ENCODE data around the gene LENEP.

LENEP gene

DNA sequence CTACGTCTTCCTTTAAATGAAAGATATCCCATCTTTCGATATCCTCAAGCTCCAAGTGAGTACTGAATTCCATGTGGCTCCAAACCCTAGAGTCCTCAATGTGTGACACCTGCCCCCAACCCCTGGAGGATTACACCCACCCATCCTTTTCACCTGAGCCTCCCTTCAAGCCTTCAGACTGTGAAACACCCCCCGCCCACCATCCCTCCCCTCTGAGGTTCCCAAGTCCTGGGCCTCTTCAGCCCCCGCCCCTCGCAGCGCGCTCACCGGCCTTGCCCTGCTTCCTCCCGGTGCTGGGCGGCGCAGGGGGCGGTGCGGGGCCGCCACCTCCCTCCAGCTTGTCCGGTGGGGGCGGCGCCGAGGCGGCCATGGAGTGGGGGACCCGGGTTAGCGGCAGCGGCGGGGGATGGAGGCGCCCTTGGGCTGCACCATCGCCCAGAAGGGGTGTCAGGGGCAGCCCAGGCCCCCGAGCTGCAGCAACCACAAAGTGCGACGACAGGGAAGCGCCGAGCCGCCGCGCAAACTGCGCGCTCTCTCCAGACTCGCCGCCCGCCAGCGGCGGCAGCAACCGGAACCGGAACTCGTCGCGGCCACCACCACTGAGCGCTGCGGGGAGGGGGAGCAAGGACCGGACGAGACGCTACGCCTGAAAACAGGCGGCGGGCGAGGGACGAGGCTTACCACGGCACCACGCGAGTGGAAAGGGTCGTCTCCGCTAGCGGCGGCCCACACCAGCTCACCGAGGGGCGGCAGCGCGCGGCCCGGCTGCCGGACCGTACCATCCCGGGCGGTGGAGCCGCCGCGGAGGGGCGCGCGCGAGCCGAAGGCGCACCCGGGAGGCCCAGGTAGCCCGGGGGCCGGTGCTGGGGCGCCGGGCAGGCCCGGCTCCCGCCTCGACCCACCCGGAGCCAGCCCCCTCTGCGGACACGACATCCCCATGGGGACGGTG lies 31.9 kb upstream of the LENEP start, which contains the start of gene PYGO2:
PYGO2 (minus strand) TSS at position 576 of the 949 bp plus-strand sequence; CDS start at position 370, 206 bp downstream.
- peak; percentile 57 for DNase-seq

DNA sequence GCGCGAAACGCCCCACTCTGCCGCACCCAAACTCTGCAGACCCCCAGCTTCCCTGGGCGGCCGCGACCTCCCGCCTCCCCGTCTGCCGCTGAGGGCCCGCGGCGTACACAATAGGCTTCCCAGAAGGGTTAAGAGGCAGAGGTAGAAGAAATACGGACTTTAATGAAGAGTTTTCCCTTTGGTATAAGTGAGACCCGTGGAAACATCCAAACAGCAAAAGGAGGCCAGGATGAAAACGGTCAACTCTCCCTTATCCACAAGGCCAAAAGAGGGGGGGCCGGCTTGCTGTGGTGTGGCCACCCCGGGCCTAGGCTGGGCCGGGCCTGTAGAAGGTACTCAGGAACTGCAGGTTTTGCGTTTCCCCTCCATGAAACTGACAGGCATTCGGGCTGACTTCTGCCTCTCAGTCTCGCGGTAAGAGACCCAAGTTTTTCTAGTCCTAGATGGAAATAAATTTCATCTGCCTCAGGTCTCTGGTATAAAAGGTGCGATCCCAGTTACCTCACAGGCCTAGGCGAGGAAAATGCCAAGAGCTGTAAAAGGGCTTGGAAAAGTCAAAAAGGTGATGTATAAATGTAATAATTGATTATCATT lies 31.1 kb upstream of the LENEP start:
- DNase-seq: no peak

DNA sequence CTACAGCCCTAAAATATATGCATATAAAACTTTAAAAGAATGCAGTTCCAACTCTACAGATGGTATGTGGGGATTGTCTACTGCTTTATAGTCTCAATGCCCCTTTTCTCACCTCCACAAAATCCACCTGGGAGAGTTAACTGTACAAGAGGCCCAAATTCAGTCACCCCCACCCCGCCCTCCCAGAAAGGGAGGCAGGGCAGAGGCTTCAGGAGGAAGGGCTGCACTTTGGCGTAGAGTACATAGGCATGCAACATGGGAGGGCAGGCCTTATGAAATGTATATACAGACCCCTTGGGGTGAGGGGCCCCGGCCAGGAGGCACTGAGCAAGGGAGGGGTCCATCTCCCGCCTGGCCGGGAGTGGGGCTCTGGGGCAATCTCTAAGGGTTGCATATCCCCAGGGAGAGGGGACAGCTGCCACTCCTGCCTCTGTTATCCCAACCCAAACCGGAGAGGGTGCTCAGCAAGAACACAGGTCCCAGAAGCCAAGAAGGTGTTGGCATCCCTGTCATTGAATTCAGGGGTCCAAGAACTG lies 30.5 kb upstream of the LENEP start:
- DNase-seq: no peak

DNA sequence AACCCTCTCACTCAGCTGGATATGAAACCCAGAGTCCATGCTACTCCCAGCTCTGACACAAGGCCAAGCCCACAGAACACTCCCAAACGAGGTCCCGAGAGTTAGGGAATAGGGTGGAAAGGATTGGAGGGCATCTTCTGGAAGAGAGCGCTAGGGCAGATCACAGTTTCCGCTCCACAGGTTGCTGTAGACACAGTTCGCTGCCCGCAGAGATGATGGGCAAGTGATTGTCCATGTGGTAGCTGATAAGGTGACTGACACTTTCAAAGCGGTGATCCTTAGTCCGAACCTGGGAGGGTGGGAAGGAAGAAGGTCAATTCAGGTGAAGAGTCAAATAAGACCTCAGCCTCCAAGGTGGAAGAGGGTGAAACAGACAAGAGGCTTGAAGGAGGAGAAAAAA lies 29.7 kb upstream of the LENEP start:
- DNase-seq: no peak

DNA sequence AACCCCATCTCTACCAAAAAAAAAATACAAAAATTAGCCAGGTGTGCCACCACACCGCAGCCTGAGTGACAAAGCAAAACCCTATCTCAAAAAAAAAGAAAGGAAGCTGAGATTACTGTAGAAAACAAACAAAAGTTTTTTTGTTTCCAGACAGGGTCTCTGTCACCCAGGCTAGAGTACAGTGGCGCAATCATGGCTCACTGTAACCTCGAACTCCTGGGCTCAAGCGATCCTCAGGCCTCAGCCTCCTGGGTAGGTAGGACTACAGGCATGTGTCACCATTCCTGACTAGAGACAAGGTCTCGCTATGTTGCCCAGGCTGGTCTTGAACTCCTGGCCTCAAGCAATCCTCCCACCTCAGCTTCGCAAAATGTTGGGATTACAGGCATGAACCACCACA lies 29.0 kb upstream of the LENEP start:
- no peak for DNase-seq

DNA sequence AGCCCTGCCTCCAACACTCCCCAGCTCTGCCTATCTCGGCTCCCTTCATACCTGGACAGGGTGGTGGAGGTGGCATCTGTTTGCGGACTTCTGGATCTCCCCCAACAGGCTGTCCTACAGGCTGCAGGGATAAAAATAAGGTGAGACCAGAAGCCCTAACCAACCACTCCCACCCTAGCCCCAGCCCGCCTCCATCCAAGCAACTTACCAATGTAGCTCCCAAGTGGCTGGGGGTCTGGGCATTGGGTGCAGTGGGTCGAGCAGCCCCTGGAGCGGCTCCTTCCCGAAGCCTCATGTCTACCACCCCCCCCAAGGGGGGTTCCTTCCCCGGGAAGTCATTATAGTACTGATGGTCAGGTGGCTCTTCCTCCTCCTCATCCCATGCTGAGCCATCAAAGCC lies 27.3 kb upstream of the LENEP start:
- DNase-seq: no peak

DNA sequence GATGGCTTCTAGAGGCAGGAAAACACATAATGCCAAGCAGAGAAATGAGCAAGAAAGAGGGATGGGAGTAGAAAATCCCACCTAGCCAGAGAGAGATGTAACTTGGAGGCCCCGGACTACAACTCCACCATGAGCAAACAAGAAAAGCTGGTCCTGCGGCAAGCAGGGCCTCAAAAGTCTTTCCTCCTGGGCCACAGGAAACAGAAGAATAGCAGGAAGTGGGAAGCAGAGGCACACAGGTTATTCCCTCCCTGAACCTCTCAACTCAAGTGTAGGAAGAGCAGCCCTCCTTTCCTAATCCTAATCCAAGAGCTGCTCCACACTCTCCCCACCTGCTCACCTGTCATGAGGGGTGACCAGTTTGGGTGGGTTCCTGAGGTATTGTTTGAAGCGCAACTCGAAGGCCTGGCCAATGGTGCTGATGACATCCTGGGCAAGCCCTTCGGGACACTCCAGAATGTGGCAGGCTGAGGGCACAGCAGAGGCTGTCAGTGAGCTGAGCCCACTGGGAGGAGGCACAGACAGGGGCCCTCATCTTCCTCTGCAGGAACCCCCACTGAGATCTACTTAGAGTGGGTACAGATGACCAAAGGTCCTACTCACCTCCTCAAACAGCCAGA lies 25.9 kb upstream of the LENEP start:
- DNase-seq: no peak

DNA sequence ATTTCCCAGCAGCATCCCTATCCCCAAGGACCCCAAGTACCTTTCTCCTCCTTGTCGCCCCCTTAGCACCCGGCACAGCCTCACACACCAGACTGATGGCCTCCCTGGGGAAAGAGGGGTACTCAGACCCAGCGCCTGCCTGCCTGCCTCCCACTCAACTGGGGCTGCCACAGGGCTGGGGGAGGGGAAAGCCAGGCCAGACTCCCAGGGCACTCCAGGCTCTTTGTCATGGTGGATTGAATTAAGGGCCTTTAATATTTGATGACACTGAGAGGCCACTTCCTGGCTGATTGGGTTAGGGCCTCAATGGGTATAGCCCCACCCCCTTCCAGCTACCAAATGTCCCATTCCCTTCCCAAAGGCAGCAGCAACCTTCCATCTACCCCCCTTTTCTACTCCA lies 24.7 kb upstream of the LENEP start:
- DNase-seq: no peak

DNA sequence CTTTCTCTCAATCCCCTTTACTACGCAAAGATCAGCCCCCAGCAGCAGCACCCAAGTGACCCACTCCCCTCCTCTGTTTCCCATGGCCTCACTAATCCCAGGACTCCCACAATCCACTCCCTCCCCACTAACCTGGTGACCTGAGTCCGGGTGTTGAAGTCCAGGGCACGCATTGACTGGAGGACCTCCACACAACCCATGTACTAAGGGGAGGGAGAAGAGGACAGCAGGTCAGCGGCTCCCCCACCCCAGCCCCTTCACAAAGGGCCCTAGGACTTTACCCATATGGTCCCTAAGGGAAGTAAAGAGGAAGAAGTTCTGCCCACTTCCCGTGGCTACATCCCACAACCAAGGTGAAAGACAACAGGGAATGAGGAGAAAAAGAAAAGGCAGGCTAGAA lies 24.1 kb upstream of the LENEP start:
- DNase-seq: no peak

DNA sequence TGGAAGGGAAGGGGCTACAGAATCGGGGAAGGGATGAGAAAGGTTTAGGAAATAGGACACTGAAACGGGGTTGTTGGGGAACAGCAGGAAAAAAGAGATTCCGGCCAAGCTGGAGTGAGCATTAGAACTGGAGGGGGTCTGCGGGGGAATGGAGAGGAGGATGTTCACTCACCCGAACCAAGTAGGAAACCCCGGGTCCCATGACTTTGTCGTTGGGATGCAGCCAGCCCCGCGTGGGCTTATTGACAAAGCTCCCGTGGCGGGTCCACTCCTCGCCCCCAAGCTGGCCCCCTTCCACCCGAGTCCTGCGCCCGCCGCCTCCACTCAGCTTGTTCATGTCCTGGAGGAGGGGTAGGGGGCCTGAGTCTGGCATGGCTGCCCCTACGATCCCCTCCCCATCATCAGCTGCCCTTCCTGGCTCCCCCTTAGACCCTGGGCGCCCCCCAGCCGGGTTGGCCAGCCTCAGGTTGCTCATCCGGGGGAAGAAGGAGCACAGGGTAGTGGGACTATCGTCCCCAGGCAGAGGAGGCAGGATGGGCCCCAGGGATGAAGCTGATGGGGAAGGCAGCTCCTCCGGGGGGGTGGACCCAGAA lies 23.4 kb upstream of the LENEP start:
- no peak for DNase-seq

DNA sequence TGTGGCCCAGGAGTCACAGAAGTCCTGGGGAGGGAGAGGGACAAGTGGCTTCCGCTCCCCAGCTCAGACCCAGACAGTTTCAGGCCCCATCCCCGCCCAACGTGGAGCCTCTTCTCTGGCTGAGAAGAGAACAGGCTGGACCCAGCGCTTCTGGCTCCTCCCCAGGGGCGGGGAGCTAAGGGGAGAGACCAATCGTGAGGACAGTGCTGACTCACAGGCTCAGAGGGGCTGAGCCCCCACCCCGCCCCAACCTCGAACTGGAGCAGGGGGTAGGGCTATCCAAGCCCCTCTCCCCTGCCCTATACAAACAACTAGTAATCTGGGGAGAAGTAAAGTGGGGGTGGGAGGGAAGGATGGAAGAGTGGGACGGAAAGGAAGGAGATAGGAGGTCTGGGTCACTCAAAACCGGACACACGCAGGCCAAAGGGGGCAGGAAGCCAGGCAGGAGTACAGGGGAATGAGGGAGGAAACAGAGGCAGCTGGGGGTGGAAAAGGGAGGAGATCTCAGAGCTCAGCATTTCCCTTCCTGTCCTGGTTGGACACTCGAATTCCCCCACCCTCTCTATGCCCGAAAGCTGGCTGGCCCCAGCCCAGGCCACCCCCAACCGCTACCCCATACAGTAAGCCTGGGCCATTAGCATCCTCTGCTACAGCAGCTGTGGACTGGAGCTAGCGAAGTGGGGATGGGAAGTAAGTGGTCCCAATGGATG lies 22.6 kb upstream of the LENEP start, which contains the start of gene SHC1:
SHC1 (minus strand) TSS at position 117 of the 710 bp plus-strand sequence. CDS start 221 bp downstream, outside the sequence.
- DNase-seq: no peak

DNA sequence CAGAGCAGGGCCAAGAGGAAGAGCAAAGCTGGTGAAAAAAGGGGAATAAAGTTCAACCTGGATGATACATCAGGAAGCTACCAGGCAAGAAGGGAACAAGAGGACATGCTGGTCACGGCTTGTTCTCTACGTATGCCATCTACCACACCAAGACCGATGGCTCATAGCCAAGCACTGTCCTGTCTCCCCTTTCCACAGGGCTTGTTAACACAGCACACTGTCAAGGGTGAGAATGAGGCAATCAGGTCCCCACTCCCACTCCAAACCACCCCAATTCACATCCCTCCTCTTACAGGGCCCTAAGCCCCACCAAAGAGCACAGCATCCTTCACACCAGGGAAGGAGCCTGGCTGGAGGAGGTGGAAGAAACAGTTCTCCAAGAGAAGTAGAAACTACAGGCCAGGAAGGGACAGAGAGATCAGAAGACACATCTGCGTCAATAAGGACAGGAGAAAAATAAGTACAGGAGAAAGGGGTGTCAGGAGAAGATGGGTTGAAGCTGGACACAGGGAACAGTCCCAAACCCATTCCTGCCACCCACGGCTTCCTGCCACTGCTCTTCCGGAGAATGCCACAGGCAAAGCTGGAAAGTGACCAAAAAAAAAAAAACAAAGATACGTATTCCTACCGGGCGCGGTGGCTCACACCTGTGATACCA lies 21.9 kb upstream of the LENEP start:
- no peak for DNase-seq

DNA sequence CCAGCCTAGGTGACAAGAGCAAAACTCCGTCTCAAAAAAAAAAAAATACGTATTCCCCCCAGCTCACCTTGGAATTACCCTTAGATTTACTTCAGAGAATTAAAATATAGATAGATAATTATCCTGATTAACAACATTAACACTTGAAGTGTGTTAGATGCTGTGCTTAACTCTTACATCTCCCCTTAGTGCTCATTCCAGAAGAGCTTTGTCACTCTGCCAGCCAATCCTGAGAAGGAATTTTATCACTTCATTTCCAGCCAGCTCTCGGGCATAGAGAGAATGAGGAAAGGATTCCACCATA lies 21.2 kb upstream of the LENEP start:
- no peak for DNase-seq

DNA sequence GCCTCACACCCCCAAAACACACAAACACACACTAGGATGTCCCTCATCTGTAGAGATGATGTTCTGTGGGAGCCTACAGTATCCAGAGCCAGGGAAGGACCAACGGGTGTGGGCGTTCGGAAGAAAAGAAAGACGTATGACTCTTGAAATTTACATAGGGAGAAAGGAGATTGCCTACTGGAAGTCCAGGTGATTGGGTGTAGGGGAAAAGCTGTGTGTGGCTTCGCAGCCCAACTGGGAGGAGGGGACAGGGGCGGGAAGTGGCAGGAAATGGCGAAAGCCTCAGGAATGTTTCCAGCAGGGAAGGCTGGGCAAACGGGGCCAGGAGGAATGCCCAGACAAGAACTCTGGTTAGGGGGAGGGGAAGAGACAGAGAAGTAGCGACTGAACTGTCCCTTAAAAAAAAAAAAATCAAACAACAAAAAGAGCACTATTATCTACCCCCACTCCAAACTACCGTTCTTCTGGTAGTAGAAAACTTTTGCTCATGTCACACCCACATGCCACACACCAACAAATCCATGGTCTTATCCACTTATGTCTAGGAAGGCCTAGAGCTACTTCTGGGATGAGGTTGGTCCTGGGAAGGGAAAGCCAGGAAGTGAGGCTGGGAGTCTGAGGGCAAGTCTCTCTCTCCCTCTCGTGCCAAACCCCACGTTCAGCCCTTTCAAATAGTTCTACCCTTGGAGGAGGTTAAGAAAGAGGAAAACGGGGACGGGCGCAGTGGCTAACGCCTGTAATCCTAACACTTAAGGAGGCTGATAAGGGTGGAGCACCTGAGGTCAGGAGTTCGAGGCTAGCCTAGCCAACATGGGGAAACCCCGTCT lies 20.7 kb upstream of the LENEP start:
- DNase-seq: peak; percentile 34

DNA sequence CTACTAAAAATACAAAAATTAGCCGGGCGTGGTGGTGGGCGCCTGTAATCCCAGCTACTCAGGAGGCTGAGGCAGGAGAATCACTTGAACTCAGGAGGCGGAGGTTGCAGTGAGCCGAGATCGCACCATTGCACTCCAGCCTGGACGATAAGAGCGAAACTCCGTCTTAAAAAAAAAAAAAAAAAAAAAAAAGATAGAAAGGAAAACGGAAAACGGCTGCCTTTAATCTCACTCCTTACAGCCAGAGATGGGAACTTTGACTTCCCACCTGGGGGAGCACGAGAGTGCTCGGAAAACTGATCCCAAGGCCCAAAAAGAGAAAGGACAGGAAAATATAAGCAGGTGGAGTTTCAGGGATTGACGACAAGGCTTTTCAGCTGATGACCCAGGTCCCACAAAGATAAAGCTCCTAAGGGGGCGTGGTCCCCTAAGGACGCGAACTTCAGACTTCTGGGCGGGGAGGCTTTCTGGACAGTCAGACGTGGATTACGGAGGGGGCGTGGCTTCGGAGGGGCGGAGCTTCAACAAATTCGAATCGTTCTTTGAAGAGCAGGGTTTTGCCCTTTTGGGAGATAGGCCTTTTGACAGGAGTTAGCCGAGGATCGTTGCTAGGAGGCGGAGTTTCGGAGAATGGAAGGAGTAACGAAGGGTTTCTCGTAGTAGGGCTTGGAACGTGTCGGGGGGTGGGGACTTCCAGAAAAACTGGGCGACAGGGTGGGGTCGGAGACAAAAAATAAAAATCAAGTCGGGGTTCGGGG lies 19.9 kb upstream of the LENEP start:
- peak; percentile 93 for DNase-seq

DNA sequence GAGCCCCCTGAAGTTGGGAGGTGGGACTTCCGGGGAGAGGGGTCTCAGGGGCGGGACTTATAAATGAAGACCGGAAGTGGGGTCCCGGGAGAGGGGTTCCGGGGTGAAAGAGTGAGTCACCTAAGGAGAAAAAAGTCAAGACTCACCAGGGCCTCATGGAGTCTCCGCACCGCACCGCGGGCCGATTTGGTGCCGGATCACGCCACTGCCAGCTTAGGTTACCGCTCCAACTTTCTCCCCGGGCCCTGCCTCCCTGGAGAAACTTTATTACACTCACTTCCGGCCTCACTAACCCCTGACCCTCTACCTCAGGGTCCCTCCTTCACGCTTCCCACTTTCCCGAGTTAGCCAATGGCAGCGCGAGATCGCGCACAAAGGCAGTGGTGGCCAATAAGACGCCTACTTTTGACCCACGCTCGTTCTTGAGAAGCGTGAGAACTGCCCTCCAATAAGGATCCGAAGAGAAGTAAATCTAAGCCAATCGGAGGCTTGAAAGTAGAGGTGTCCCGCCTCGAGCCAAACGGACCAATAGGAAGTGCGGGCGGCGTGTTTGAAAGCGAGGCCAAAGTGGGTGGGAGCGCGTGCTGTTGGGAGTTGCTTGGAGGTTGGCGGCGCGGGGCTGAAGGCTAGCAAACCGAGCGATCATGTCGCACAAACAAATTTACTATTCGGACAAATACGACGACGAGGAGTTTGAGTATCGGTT lies 19.1 kb upstream of the LENEP start, which contains the start of gene CKS1B:
CKS1B (plus strand) TSS at position 580 of the 706 bp plus-strand sequence; CDS start at position 645, 65 bp downstream.
- peak; percentile 100 for DNase-seq

DNA sequence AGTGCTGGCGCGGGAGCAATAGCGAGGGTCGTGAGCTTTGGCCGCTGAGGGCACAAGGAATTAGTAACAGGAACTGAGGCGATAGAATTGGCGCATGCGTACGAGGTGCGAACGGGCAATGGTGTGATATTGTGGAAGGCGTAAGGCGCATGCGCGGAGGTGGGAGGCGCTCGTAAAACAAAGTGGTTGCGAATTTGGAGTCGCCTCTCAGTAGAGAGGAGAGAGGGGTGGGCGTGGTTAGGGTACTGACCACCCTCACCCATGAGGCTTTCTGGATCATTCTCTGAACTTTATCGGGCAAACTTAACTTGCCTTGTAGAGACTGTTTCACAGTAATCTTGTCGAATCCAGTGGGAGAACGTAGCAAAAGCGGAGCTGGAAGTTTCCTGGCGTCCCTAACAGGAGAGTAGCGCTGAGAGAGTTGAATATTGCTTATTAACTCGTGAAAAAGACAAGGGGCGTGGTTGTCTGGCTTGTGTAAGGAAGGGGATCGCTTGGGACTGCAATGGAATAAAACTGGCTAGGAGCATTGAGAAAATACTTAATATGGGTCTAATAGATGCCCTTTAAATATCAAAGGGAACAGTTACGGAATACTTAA lies 18.5 kb upstream of the LENEP start:
- peak; percentile 97 for DNase-seq

DNA sequence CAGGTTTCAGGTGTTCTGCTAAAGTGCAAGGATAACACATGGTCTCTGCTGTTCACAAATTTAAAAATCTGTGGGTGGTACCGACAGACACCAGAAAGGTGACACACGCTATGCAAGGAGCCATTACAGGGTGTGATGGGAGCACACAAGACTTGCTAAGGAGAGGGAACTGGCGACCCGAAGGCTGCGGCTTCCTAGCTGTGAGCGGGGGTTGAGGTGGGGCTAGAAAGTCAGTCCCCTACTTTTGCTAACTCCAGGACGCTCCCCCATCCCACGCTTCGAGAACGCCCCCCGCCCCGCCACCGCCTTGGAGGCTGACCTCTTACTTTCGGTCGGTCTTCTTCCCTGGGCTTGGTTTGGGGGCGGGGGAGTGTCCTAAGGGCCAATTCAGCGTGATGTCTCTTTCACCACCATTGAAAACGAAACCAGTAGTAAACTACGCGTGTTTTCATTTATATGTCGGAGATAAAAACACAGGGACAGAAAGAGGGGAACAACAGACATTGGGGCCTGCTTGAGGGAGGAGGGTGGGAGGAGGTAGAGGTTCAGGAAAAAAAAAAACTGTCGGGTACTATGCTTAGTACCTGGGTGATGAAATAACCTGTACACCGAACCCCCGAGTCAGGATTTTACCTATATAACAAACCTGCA lies 17.9 kb upstream of the LENEP start:
- DNase-seq: no peak

Measured in DMS153 (cell line).